GM13976 (cell line): ENCODE measurements around the gene ZNF836.

ENCODE experiments used
- DNase-seq: peaks from one replicate; pipeline ENCODE4 v3.0.0; 2012; ENCODE audit warnings: low spot score
- CTCF ChIP-seq: IDR thresholded peaks from 2 replicates; pipeline ENCODE4 v1.5.1; 2012; ENCODE audit warnings: borderline replicate concordance, mild to moderate bottlenecking; ENCODE audit not compliant: insufficient read depth; ENCODE audit errors: extremely low read depth, missing control alignments, control extremely low read depth
- in situ Hi-C: fragments of 300-500 bp; cut with MboI; formaldehyde crosslinking; loops from one replicate; pipeline ENCODE4 v1.12.0; 2022; ENCODE audit warnings: low sequenced_read_pairs, mixed read lengths, inconsistent platforms; ENCODE audit not compliant: unreplicated experiment

The ZNF836 gene

GRCh38 chr19:52110780-52111179 lies 60.6 kb downstream of the ZNF836 start:
- in situ Hi-C loops = no loop called here
- DNase-seq = no peak
- no peak for TF ChIP-seq CTCF
